GM12872 (cell line): ENCODE results near the gene AHCYL2.

Experiments used
- TF ChIP-seq, protein P1 (sequence below): IDR thresholded peaks from 3 replicates; pipeline ENCODE4 v1.5.1; 2011; ENCODE audit warnings: low read depth, mild to moderate bottlenecking, low read length, moderate library complexity; ENCODE audit not compliant: insufficient read depth

The AHCYL2 gene

DNA sequence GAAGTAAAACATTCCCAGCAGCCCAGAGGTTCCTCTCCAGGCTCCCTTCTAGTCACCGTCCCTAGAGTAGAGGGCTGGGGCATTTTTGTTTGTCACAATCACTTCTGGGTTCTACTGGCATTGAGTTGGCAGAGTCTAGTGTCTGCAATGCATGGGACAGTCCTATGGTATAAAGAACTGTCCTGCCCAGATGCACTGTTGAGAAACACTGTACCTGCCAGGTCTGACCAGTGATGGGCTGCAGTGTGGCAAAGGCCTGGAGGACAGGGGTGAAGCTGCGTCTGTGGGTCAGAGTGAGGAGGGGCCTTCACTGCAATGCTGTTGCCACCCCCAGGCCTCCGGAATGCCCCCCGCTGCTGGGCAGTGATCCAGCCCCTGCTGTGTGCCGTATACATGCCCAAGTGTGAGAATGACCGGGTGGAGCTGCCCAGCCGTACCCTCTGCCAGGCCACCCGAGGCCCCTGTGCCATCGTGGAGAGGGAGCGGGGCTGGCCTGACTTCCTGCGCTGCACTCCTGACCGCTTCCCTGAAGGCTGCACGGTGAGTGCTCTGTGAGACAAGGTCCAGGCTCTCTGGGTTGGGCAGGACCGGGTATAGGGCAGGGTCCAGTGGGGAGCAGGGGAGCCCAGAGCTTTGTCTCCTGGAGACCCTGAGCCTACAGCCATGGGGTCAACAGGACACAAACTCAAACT lies 21.6 kb upstream of the AHCYL2 start:
- TF ChIP-seq, protein P1, sequence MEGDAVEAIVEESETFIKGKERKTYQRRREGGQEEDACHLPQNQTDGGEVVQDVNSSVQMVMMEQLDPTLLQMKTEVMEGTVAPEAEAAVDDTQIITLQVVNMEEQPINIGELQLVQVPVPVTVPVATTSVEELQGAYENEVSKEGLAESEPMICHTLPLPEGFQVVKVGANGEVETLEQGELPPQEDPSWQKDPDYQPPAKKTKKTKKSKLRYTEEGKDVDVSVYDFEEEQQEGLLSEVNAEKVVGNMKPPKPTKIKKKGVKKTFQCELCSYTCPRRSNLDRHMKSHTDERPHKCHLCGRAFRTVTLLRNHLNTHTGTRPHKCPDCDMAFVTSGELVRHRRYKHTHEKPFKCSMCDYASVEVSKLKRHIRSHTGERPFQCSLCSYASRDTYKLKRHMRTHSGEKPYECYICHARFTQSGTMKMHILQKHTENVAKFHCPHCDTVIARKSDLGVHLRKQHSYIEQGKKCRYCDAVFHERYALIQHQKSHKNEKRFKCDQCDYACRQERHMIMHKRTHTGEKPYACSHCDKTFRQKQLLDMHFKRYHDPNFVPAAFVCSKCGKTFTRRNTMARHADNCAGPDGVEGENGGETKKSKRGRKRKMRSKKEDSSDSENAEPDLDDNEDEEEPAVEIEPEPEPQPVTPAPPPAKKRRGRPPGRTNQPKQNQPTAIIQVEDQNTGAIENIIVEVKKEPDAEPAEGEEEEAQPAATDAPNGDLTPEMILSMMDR: no peak

DNA sequence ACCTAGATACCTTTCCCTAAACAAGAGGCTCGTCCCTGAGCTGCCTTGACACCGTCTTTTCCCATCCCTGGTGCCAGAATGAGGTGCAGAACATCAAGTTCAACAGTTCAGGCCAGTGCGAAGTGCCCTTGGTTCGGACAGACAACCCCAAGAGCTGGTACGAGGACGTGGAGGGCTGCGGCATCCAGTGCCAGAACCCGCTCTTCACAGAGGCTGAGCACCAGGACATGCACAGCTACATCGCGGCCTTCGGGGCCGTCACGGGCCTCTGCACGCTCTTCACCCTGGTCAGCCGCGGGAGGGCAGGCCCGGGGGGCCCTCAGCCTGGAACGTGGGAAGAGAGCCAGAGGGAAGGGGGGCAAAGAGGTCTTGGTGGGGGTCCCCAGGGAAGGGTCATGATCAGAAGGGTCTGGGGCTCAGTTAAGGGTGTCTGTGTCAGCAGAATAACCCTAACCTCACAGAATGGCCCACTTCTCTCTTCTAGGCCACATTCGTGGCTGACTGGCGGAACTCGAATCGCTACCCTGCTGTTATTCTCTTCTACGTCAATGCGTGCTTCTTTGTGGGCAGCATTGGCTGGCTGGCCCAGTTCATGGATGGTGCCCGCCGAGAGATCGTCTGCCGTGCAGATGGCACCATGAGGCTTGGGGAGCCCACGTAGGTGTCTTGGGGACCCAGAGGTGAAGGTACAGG lies 19.6 kb upstream of the AHCYL2 start:
- TF ChIP-seq, protein P1: no peak

DNA sequence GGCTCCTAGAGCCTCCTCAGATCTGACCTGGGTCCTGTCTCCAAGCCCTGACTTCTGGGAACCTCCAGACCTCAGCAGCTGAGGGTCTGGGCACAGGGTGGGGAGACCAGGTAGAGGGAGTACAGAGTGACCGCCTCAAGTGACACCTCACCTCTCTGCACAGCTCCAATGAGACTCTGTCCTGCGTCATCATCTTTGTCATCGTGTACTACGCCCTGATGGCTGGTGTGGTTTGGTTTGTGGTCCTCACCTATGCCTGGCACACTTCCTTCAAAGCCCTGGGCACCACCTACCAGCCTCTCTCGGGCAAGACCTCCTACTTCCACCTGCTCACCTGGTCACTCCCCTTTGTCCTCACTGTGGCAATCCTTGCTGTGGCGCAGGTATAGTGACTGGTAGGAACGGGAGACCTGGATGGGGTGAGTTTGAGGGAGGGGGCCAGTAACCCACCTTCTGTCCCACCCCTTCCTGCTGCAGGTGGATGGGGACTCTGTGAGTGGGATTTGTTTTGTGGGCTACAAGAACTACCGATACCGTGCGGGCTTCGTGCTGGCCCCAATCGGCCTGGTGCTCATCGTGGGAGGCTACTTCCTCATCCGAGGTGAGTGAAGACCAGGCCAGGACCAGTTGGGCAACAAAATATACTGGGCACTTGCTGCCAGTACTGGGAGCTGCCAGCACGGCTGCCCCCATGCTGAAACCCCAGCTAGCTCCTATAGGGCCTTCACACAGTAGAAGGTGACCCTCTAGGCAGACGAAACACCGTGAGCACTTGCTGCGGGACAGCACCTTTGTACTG lies 18.6 kb upstream of the AHCYL2 start:
- TF ChIP-seq, protein P1: no peak

DNA sequence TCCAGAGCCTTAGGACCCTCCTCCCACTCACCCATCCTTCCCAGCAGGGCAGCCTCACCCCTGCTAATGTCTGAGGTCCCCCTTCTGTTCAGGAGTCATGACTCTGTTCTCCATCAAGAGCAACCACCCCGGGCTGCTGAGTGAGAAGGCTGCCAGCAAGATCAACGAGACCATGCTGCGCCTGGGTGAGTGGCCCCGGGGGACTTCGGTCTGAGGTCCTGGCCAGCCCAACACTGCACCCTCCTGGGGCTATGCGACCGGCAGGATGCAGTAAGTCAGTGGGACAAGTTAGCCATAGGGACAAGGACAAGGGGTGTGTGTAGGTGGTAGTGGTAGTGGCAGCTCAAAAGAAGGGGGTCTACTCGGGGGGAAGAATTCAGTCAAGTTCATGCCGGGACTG lies 16.2 kb upstream of the AHCYL2 start:
- TF ChIP-seq, protein P1: peak; percentile 31; the same call in 2 of the 3 replicates

DNA sequence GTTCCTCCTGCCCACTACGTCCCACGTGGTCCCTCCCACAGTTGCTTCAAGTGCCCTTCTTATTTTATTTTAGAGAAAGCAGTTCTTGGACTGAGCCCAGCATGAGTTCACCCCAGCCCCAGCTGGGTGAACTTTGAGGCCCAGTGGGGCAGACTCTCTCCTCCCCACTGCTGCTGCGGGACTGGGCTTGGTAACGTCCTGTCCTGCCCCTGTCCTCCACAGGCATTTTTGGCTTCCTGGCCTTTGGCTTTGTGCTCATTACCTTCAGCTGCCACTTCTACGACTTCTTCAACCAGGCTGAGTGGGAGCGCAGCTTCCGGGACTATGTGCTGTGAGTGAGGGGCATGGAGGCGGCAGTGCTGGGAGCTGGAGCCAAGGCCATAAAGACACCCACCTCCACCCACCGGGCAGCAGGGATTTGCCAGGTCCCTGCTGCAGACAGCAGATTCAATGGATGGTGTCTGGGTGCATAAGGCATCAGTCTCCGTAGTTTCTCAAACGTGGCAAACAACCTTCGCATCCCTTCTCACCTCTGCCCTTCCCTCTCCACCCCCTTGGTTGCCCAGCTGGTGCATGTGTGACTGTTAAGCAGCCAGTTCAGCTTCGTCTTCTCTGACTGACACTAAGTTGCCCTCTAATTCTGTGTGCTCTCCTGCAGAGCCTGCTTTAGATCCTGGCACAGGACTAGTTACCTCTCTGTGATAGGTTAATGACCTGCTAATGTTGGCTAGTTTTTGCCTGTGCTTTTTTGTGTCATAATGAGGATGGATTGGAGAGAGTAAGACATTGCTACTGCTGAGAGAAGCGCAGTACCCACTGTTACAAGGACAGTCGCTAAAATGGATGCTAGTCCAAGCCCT lies 15.5 kb upstream of the AHCYL2 start:
- TF ChIP-seq, protein P1: no peak

DNA sequence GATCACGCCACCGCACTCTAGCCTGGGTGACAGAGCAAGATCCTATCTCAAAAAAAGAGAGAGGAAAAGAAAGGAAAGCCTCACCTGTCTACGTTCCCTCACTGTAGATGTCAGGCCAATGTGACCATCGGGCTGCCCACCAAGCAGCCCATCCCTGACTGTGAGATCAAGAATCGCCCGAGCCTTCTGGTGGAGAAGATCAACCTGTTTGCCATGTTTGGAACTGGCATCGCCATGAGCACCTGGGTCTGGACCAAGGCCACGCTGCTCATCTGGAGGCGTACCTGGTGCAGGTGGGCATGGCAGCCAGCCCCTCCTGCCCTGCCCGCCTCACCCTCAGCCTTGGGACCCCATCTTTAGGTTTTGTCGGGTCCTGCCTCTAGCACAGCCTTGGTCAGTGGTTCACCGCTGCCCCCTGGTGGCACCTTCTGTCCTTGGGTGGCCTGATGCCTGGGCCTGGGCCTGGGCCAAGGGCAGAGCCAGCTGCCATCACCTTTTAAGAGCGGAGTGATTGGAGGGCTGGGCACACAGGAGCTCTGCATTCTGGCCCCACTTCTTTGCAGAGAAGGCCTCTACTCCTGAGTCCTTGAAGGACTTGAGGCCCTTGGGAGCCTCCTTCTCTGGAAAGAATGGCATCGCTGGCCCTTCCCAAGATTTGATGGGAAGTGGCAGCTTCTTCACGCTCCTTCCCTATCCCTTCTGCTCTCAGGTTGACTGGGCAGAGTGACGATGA lies 14.4 kb upstream of the AHCYL2 start:
- TF ChIP-seq, protein P1: peak; percentile 89
